Kidney (tissue), 14 donors: ENCODE data around the gene CLOCK. TPM values are rescaled to one million over a fixed set of nuclear protein-coding genes. Genes with fewer than 3 reads are reported as not detected.

Experiments used
- DNase-seq, 5 donors: peaks; one replicate each; pipeline ENCODE4 v3.0.0-alpha.2; 2013 to 2020
- FAIRE-seq: peaks from 2 replicates; lab custom pipeline; 2012; peaks lifted over from hg19 to GRCh38; lab: Jason Lieb, UNC
- H3K27ac ChIP-seq, 2 donors: one replicate each; pipeline ENCODE4 v1.7.0; 2013; ENCODE audit warnings: low read depth in 2 of 2, low read length in 2 of 2, inconsistent platforms in 1 of 2
- H3K27me3 ChIP-seq: one replicate; pipeline ENCODE4 v1.7.1; 2013; ENCODE audit warnings: low read length, inconsistent platforms; ENCODE audit not compliant: control insufficient read depth, insufficient read depth
- H3K36me3 ChIP-seq, 3 donors: one replicate each; pipeline versions ENCODE4 v1.7.0 to v1.7.1; 2013; ENCODE audit warnings: low read length in 3 of 3, control low read depth in 1 of 3, inconsistent platforms in 1 of 3; ENCODE audit not compliant: insufficient read depth in 3 of 3, control insufficient read depth in 2 of 3
- H3K4me1 ChIP-seq, 3 donors: one replicate each; pipeline versions ENCODE4 v1.7.0 to v1.7.1; 2013; ENCODE audit warnings: low read length in 3 of 3, inconsistent platforms in 1 of 3, low read depth in 1 of 3; ENCODE audit not compliant: control insufficient read depth in 2 of 3, insufficient read depth in 2 of 3
- H3K4me3 ChIP-seq, 3 donors: one replicate each; pipeline versions ENCODE4 v1.7.0 to v1.8.1; 2013; ENCODE audit warnings: low read length in 3 of 3, control low read depth in 1 of 3, inconsistent platforms in 1 of 3
- H3K9ac ChIP-seq, 3 donors: one replicate each; pipeline versions ENCODE4 v1.7.0 to v1.7.1; 2013; ENCODE audit warnings: low read length in 3 of 3, control low read depth in 1 of 3, inconsistent platforms in 1 of 3
- H3K9me3 ChIP-seq, 3 donors: one replicate each; pipeline versions ENCODE4 v1.7.0 to v1.7.1; 2013; ENCODE audit warnings: low read length in 3 of 3, control low read depth in 1 of 3, inconsistent platforms in 1 of 3; ENCODE audit not compliant: control insufficient read depth in 2 of 3, insufficient read depth in 1 of 3
- intact Hi-C: fragments of 100-400 bp; cut with DNase I; formaldehyde crosslinking; loops from one replicate; pipeline ENCODE4 v1.11.1; 2022
- polyA plus RNA-seq: library from polyadenylated mRNA; stranded (reverse); fragments of 350-450 nt; fragmentation: Illumina TruSeq; extraction: RNeasy Lipid Tissue Mini Kit (QIAGEN cat#74804); gene quantifications from one replicate; pipeline ENCODE4 v1.2.3, GENCODE V29; 2014; ENCODE audit warnings: low read depth, low replicate concordance; ENCODE audit not compliant: insufficient read depth
- total RNA-seq: library from RNA; stranded (reverse); fragmentation: NEBNext Ultra II Directional; extraction: Animal tissue kit (Norgen Biotek cat#: 25700); gene quantifications from one replicate; pipeline ENCODE4 v1.2.1, GENCODE V29; 2021
- TF ChIP-seq, protein P1 (sequence below): IDR thresholded peaks from 3 replicates; pipeline ENCODE4 v1.5.1; 2012; ENCODE audit warnings: mild to moderate bottlenecking, moderate library complexity, borderline replicate concordance; ENCODE audit not compliant: insufficient read depth; ENCODE audit errors: extremely low read depth
- donor health status: control.
- donor health status: control.
- donor health status: control.
- donor health status: control.
- donor health status: control.
- donor health status: DM: yes; HTN: yes; CAD: no.
- donor health status: Normal renal cell carcinoma (clear cell type).

CLOCK gene
- total and polyA plus RNA-seq, 2 donors from 2014 or later: 3.8 to 28.9 TPM

DNA sequence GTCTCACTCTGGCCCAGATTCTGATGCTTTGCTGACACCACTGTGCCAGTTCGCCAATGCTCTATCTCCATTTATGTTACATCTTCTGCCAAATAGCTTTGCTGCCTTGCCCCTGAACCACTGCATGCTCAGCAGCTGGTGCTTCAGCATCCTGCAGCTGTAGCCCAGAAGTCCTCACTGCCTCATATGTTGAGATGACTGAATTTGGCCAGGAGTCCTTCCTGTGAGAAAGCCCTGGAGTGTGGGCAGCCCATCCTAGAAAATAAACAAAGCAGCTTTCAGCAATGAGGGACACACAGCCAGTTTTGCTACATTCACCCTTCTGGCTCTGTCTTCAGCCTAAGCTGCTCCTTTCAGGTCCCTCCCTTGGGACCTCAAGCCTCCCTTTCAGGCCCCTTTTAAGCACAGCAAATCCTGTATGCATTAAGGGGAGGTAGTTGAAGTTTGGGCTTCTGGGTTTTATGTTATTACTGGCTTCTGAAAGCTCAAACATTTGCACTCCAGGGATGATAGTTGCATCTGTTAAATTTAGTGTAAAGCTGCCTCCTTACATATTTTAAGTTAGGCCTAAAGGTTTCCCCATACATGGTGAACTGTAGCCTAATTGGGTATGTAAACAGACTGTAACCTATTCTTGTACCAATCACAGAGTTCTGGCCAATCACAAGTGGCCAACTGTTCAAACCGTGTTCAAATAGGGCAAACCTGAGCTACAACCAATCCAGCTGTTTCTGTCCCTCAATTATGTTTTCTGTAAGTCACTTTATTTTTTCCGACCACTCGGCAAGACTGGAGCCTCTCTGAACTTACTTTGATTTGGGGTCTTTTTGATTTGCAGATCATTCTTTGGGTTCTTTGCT lies 153.0 kb downstream of the CLOCK start:
- no peaks in the 10 kb centered on the region for H3K9me3 ChIP-seq
- H3K9ac ChIP-seq: no peak overlapping the region
- TF ChIP-seq, protein P1, sequence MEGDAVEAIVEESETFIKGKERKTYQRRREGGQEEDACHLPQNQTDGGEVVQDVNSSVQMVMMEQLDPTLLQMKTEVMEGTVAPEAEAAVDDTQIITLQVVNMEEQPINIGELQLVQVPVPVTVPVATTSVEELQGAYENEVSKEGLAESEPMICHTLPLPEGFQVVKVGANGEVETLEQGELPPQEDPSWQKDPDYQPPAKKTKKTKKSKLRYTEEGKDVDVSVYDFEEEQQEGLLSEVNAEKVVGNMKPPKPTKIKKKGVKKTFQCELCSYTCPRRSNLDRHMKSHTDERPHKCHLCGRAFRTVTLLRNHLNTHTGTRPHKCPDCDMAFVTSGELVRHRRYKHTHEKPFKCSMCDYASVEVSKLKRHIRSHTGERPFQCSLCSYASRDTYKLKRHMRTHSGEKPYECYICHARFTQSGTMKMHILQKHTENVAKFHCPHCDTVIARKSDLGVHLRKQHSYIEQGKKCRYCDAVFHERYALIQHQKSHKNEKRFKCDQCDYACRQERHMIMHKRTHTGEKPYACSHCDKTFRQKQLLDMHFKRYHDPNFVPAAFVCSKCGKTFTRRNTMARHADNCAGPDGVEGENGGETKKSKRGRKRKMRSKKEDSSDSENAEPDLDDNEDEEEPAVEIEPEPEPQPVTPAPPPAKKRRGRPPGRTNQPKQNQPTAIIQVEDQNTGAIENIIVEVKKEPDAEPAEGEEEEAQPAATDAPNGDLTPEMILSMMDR: no peak
- no peak for FAIRE-seq
- intact Hi-C loops: no loop called here
- no peaks in the 10 kb centered on the region for H3K27me3 ChIP-seq
- DNase-seq: no peak
- H3K4me1 ChIP-seq: peaks cover 0 to 8% (median 6%) of the 10 kb centered on the region in 3 donors
- H3K27ac ChIP-seq: no peak overlapping the region
- H3K4me3 ChIP-seq: no peak overlapping the region
- H3K36me3 ChIP-seq: no peaks in the 10 kb centered on the region

DNA sequence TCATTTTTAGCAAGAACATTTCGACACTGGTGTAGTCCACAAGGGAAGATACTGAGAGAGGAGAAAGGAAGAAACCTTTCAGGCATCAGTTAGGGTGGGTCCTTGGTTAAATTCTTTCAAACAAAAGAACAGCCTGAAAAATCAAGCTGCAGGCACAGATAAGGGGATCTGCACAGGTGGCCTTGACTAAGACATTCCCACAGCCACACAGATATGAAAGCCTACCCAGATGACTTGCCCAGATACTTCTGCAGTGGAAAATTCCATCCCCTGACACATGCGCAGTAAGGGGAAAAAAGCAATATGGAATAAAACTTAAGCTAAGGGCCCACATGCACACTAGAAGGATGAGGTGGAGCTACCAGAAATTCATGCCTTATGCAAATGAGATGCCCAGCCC lies 159.9 kb downstream of the CLOCK start:
- DNase-seq: no peak
- no peak overlapping the region for H3K4me3 ChIP-seq
- no peaks in the 10 kb centered on the region for H3K36me3 ChIP-seq
- H3K9ac ChIP-seq: no peak overlapping the region
- no peaks in the 10 kb centered on the region for H3K9me3 ChIP-seq
- H3K4me1 ChIP-seq: no peaks in the 10 kb centered on the region
- no peaks in the 10 kb centered on the region for H3K27me3 ChIP-seq
- TF ChIP-seq, protein P1: no peak
- intact Hi-C loops: no loop called here
- H3K27ac ChIP-seq: no peak overlapping the region
- no peak for FAIRE-seq

DNA sequence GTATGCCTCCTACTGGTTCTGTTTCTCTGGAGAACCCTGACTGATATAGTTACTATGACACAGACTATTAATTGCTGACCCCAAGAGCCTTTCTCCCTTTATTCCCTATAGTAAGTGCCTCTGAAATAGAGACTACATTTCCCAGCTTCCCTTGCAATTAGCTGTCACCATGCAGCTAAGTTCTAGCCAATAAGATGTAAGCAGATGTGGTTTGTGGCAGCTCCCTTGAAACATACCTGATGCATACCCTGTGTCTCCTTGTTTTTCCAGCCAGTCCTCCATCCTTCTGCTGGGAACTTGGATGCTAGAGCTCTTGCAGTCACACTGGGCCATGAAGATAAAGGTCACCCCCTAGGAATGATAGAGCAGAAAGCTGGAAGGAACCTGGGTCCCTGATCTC lies 160.6 kb downstream of the CLOCK start:
- DNase-seq: no peak
- Histone ChIP-seq H3K27ac (no peak overlapping the region), H3K9ac (no peak overlapping the region)

More for the DNA sequence above, 160.6 kb downstream of the CLOCK start:
- H3K4me1 ChIP-seq: no peaks in the 10 kb centered on the region
- H3K9me3 ChIP-seq: no peaks in the 10 kb centered on the region
- H3K36me3 ChIP-seq: no peaks in the 10 kb centered on the region
- no peaks in the 10 kb centered on the region for H3K27me3 ChIP-seq
- TF ChIP-seq, protein P1: no peak
- no peak overlapping the region for H3K4me3 ChIP-seq
- intact Hi-C loops: no loop called here
- FAIRE-seq: no peak
